Testis (tissue), 3 donors: Measurements from ENCODE around the gene SCARB1. TPM values are rescaled to one million over a fixed set of nuclear protein-coding genes. Genes with fewer than 3 reads are reported as not detected.
A peak's percentile ranks its signal among the peaks of the same experiment; 100 is the strongest.

Experiments
- DNase-seq: peaks from one replicate; pipeline ENCODE4 v3.0.0-alpha.2; 2019
- H3K27ac ChIP-seq, 2 donors: fragments of 200-600 bp; sonication (generic); one replicate each; pipeline ENCODE4 v1.5.1; 2019
- H3K27me3 ChIP-seq: fragments of 200-600 bp; sonication (generic); one replicate; pipeline ENCODE4 v1.5.1; 2019
- H3K36me3 ChIP-seq: fragments of 200-600 bp; sonication (generic); one replicate; pipeline ENCODE4 v1.5.1; 2017; ENCODE audit warnings: low read depth; ENCODE audit errors: missing control alignments
- H3K4me1 ChIP-seq: fragments of 200-600 bp; sonication (generic); one replicate; pipeline ENCODE4 v1.5.1; 2019
- H3K4me3 ChIP-seq, 2 donors: fragments of 200-600 bp; sonication (generic); one replicate each; pipeline ENCODE4 v1.5.1; 2017 to 2019
- H3K9me3 ChIP-seq: fragments of 200-600 bp; sonication (generic); one replicate; pipeline ENCODE4 v1.5.1; 2017
- POLR2A ChIP-seq: fragments of 450-650 bp; IDR thresholded peaks from one replicate; pipeline ENCODE4 v1.6.1; 2017; ENCODE audit warnings: antibody characterized with exemption, mild to moderate bottlenecking, moderate library complexity
- WGBS, 2 donors: methylation state at CpG; one replicate each; pipeline ENCODE4 v1.1.5; 2018; 5-methylcytosine and 5-hydroxymethylcytosine counted together
- intact Hi-C: fragments of 100-400 bp; cut with DNase I; formaldehyde crosslinking; loops from one replicate; pipeline ENCODE4 v1.15.1; 2023; ENCODE audit warnings: low total_unique reads
- polyA plus RNA-seq: library from polyadenylated mRNA; stranded (reverse); fragments of 350-450 nt; fragmentation: Illumina TruSeq; extraction: RNeasy Lipid Tissue Mini Kit (QIAGEN cat#74804); gene quantifications from one replicate; pipeline ENCODE4 v1.2.3, GENCODE V29; 2014; ENCODE audit warnings: low read depth, low replicate concordance; ENCODE audit not compliant: insufficient read depth
- total RNA-seq, 2 donors: library from RNA; depleted of rRNA; stranded (reverse); fragments of >200 nt; gene quantifications; one replicate each; pipeline ENCODE4 v1.2.3, GENCODE V29; 2016
- TF ChIP-seq, protein P1 (sequence below), 3 experiments: fragments of 450-650 bp in 2 of 3; fragments of 200-600 bp in 1 of 3; sonication (generic) in 1 of 3; IDR thresholded peaks; one replicate each; pipeline ENCODE4 v1.5.1; 2016 to 2019; ENCODE audit warnings: antibody characterized with exemption in 3 of 3, mild to moderate bottlenecking in 2 of 3, moderate library complexity in 1 of 3

SCARB1 gene
- total and polyA plus RNA-seq, 3 donors from 2014 or later: 46.9 to 116 (median 73.6) TPM

- no peaks in the 10 kb centered on the region for H3K4me1 ChIP-seq
- no peak overlapping the region for H3K4me3 ChIP-seq
- WGBS, 2 donors: 74 to 81% methylated on average over 2 of the region's 2 CpGs
- H3K36me3 ChIP-seq: no peaks in the 10 kb centered on the region
- no peaks in the 10 kb centered on the region for H3K27me3 ChIP-seq
- intact Hi-C loops: no loop called here
- no peak for DNase-seq
- H3K9me3 ChIP-seq: no peaks in the 10 kb centered on the region
- H3K27ac ChIP-seq: no peak overlapping the region
- TF ChIP-seq POLR2A: no peak
- TF ChIP-seq, protein P1, sequence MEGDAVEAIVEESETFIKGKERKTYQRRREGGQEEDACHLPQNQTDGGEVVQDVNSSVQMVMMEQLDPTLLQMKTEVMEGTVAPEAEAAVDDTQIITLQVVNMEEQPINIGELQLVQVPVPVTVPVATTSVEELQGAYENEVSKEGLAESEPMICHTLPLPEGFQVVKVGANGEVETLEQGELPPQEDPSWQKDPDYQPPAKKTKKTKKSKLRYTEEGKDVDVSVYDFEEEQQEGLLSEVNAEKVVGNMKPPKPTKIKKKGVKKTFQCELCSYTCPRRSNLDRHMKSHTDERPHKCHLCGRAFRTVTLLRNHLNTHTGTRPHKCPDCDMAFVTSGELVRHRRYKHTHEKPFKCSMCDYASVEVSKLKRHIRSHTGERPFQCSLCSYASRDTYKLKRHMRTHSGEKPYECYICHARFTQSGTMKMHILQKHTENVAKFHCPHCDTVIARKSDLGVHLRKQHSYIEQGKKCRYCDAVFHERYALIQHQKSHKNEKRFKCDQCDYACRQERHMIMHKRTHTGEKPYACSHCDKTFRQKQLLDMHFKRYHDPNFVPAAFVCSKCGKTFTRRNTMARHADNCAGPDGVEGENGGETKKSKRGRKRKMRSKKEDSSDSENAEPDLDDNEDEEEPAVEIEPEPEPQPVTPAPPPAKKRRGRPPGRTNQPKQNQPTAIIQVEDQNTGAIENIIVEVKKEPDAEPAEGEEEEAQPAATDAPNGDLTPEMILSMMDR (IDR thresholded peaks at IDR 0.05): no peak
Measured at GRCh38 chr12:124875803-124876132, 12.1 kb upstream of the SCARB1 start.

- H3K27me3 ChIP-seq: no peaks in the 10 kb centered on the region
- no peak overlapping the region for H3K27ac ChIP-seq
- no peaks in the 10 kb centered on the region for H3K4me1 ChIP-seq
- H3K9me3 ChIP-seq: no peaks in the 10 kb centered on the region
- no peak overlapping the region for H3K4me3 ChIP-seq
- no peak for TF ChIP-seq POLR2A
- TF ChIP-seq, protein P1 (IDR thresholded peaks at IDR 0.05): no peak
- no peaks in the 10 kb centered on the region for H3K36me3 ChIP-seq
- WGBS, 2 donors: 71 to 76% methylated on average over 12 to 14 of the region's 14 CpGs
- intact Hi-C loops: no loop called here
- DNase-seq: no peak
Measured at GRCh38 chr12:124874988-124875802, 11.5 kb upstream of the SCARB1 start.

GRCh38 chr12:124874188-124874587, 10.5 kb upstream of the SCARB1 start:
- Histone ChIP-seq H3K9me3 (no peaks in the 10 kb centered on the region), H3K27me3 (no peaks in the 10 kb centered on the region), H3K27ac (no peak overlapping the region), H3K4me1 (no peaks in the 10 kb centered on the region), H3K36me3 (no peaks in the 10 kb centered on the region), H3K4me3 (no peak overlapping the region)
- no peak for TF ChIP-seq POLR2A
- TF ChIP-seq, protein P1 (IDR thresholded peaks at IDR 0.05): no peak
- 92 to 96% methylated on average over 4 of the region's 4 CpGs for WGBS, 2 donors
- DNase-seq: no peak
- intact Hi-C loops: no loop called here

DNA sequence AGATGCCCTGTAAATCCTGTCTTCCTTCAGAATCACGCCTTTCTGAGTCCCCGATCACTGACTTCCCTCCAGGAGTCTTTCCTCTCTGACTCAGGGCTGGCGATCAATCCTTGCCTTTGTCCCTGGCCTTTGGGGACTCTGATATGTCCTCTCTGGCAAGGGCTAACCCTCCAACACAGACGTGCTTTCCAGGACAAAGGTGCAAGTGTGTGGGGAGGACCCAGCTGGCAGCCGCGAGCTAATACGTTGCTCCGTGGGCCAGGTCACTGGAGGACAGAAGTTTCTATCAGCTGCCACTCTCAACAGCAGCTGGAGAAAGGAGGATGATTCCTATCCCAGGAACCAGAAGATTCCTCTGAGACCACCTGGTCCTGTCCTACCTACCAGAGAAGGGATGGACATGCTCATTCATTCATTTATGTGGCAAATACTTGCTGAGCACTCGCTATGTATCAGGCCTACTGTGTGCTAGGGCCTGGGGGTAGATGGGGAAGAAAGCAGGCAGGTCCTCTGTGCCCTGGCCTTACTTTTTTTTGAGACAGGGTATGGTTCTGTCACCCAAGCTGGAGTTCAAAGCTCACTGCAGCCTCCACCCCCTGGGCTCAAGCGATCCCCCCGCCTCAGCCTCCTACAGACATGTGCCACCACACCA, 8.5 kb upstream of the SCARB1 start:
- intact Hi-C loops: no loop called here
- no peaks in the 10 kb centered on the region for H3K9me3 ChIP-seq
- no peak overlapping the region for H3K4me3 ChIP-seq
- H3K36me3 ChIP-seq: no peaks in the 10 kb centered on the region
- TF ChIP-seq, protein P1 (IDR thresholded peaks at IDR 0.05): no peak
- TF ChIP-seq POLR2A: no peak
- H3K4me1 ChIP-seq: no peaks in the 10 kb centered on the region
- no peaks in the 10 kb centered on the region for H3K27me3 ChIP-seq
- DNase-seq: peak; percentile 65
- no peak overlapping the region for H3K27ac ChIP-seq
- WGBS, 2 donors: 65 to 66% methylated on average over 11 of the region's 11 CpGs
